B cell (primary cell): Measurements from ENCODE around the gene LSMEM2. TPM values are rescaled to one million over a fixed set of nuclear protein-coding genes. Genes with fewer than 3 reads are reported as not detected.

Source experiments
- ATAC-seq: fragments of 200-7000 bp; cut with Tn5 transposase; one replicate; pipeline ENCODE4 v1.10.0; 2021; ENCODE audit warnings: low read depth, mild to moderate bottlenecking, moderate number of reproducible peaks, moderate library complexity
- CTCF ChIA-PET: fragments of 350-600 bp; sonication (Branson Sonifier 250); formaldehyde crosslinking; loops from one replicate; lab custom pipeline; 2021; ENCODE audit warnings: antibody characterized with exemption, inconsistent platforms; lab: Charles Lee
- POLR2A ChIA-PET: fragments of 350-600 bp; sonication (Branson Sonifier 250); formaldehyde crosslinking; loops from one replicate; lab custom pipeline; 2021; ENCODE audit warnings: antibody characterized with exemption; lab: Charles Lee
- DNase-seq: peaks from one replicate; pipeline ENCODE4 v3.0.0; 2013
- H2AFZ ChIP-seq: 2 replicates; pipeline ENCODE4 v1.6.1; 2012; ENCODE audit warnings: mild to moderate bottlenecking, low read depth, low read length; ENCODE audit not compliant: insufficient read depth, poor library complexity, severe bottlenecking
- H3K27ac ChIP-seq, 2 donors: 1 replicate in 1 of 2; 2 replicates in 1 of 2; pipeline ENCODE4 v1.5.1; 2012 to 2013; ENCODE audit warnings: low read length in 2 of 2, mild to moderate bottlenecking in 2 of 2, moderate library complexity in 1 of 2
- H3K27me3 ChIP-seq, 4 experiments: fragments of 200-600 bp in 1 of 4; sonication (generic) in 1 of 4; replicated peaks in 1 of 4; 1 replicate in 2 of 4; 2 replicates in 2 of 4; pipeline versions ENCODE4 v1.6.1 to v1.7.0; 2013 to 2016; ENCODE audit warnings: low read length in 3 of 4, mild to moderate bottlenecking in 2 of 4, mixed read lengths in 1 of 4, moderate library complexity in 1 of 4; ENCODE audit not compliant: insufficient read depth in 4 of 4, control insufficient read depth in 3 of 4; ENCODE audit errors: control extremely low read depth in 1 of 4
- H3K36me3 ChIP-seq, 2 experiments: replicated peaks in 1 of 2; 1 replicate in 1 of 2; 2 replicates in 1 of 2; pipeline versions ENCODE4 v1.6.1 to v1.7.1; 2013; ENCODE audit warnings: low read length in 1 of 2; ENCODE audit not compliant: insufficient read depth in 2 of 2, control insufficient read depth in 1 of 2; ENCODE audit errors: control extremely low read depth in 1 of 2, extremely low read depth in 1 of 2
- H3K4me1 ChIP-seq, 2 donors: fragments of 200-600 bp in 1 of 2; sonication (generic) in 1 of 2; 1 replicate in 1 of 2; 2 replicates in 1 of 2; pipeline versions ENCODE4 v1.5.1 to v1.6.1; 2013 to 2017; ENCODE audit warnings: low read length in 2 of 2; ENCODE audit not compliant: control insufficient read depth in 2 of 2, insufficient read depth in 2 of 2
- H3K4me2 ChIP-seq: replicated peaks from 2 replicates; pipeline ENCODE3; 2012; ENCODE audit warnings: mild to moderate bottlenecking, low read depth, low read length; ENCODE audit not compliant: poor library complexity, severe bottlenecking
- H3K4me3 ChIP-seq, 5 experiments: fragments of 200-600 bp in 1 of 5; sonication (generic) in 1 of 5; 1 replicate in 3 of 5; 2 replicates in 2 of 5; pipeline versions ENCODE4 v1.5.1 to v1.7.0; 2011 to 2016; ENCODE audit warnings: low read length in 4 of 5, mild to moderate bottlenecking in 4 of 5, low read depth in 2 of 5, control low read depth in 1 of 5, moderate library complexity in 1 of 5; ENCODE audit not compliant: insufficient read depth in 1 of 5; ENCODE audit errors: control extremely low read depth in 1 of 5, extremely low read depth in 1 of 5
- H3K79me2 ChIP-seq: fragments of 200-600 bp; sonication (generic); one replicate; pipeline ENCODE4 v1.6.0; 2016; ENCODE audit warnings: low read length; ENCODE audit not compliant: control insufficient read depth, insufficient read depth
- H3K9ac ChIP-seq: fragments of 200-600 bp; sonication (generic); 2 replicates; pipeline ENCODE4 v1.6.1; 2017; ENCODE audit warnings: mild to moderate bottlenecking, low read length, moderate library complexity
- H3K9me3 ChIP-seq, 3 donors: one replicate each; pipeline versions ENCODE4 v1.6.1 to v1.7.1; 2013; ENCODE audit warnings: low read length in 2 of 3; ENCODE audit not compliant: control insufficient read depth in 2 of 3, insufficient read depth in 1 of 3; ENCODE audit errors: control extremely low read depth in 1 of 3
- H4K20me1 ChIP-seq: 2 replicates; pipeline ENCODE4 v1.6.0; 2012; ENCODE audit warnings: mild to moderate bottlenecking, low read length; ENCODE audit not compliant: insufficient read depth, control insufficient read depth, poor library complexity, severe bottlenecking
- H3K27ac Mint-ChIP-seq: one replicate; pipeline ENCODE4 v1.8.0; 2021; ENCODE audit warnings: mixed read lengths
- H3K27me3 Mint-ChIP-seq: one replicate; pipeline ENCODE4 v1.8.0; 2021; ENCODE audit warnings: mixed read lengths
- H3K4me1 Mint-ChIP-seq: one replicate; pipeline ENCODE4 v1.8.0; 2021; ENCODE audit warnings: mixed read lengths
- H3K4me3 Mint-ChIP-seq: one replicate; pipeline ENCODE4 v1.8.0; 2021; ENCODE audit warnings: mixed read lengths
- H3K9me3 Mint-ChIP-seq: one replicate; pipeline ENCODE4 v1.8.0; 2022; ENCODE audit warnings: mixed read lengths; ENCODE audit not compliant: insufficient read depth
- CTCF ChIP-seq: fragments of 200-600 bp; IDR thresholded peaks from one replicate; pipeline ENCODE4 v1.8.0; 2022; ENCODE audit warnings: antibody characterized with exemption, mild to moderate bottlenecking
- EZH2 ChIP-seq: IDR thresholded peaks from 2 replicates; pipeline ENCODE4 v1.6.1; 2012; ENCODE audit warnings: borderline replicate concordance, low read depth, mild to moderate bottlenecking, moderate library complexity, low read length; ENCODE audit not compliant: insufficient read depth, poor library complexity, severe bottlenecking
- WGBS: methylation state at CpG from one replicate; pipeline ENCODE4 v1.1.5; 2013; ENCODE audit warnings: missing lambda C conversion rate; ENCODE audit not compliant: insufficient coverage; 5-methylcytosine and 5-hydroxymethylcytosine counted together
- intact Hi-C: fragments of 100-400 bp; cut with micrococcal nuclease; formaldehyde crosslinking; loops from one replicate; pipeline ENCODE4 v1.10.0; 2022
- polyA plus RNA-seq: library from polyadenylated mRNA; depleted of rRNA; stranded (reverse); fragments of >200 nt; gene quantifications from 2 replicates; pipeline ENCODE4 v1.2.3, GENCODE V29; 2012
- total RNA-seq, 2 donors: library from RNA; stranded (reverse); fragments of 120-200 nt in 1 of 2; gene quantifications; 1 replicate in 1 of 2; 2 replicates in 1 of 2; pipeline versions ENCODE4 v1.2.3 to v1.2.4, GENCODE V29; 2013 to 2022

Gene LSMEM2
- total and polyA plus RNA-seq, 2 donors (not counting 1 experiment from before 2014, with no cell fraction given): not detected

- H3K4me2 ChIP-seq: no peak overlapping the region
- H3K36me3 ChIP-seq: peaks cover 0 to 73% of the 10 kb centered on the region in 2 experiments
- H2AFZ ChIP-seq: no peak overlapping the region
- Mint-ChIP-seq H3K27ac (peak overlapping the region; percentile 37), H3K4me1 (peaks cover 62% of the 10 kb centered on the region), H3K9me3 (no peaks in the 10 kb centered on the region), H3K4me3 (no peak overlapping the region), H3K27me3 (no peaks in the 10 kb centered on the region)
- intact Hi-C loops: no loop called here
- DNase-seq (no peak), ATAC-seq (no peak)
- no peak overlapping the region for H3K4me3 ChIP-seq
- no peak overlapping the region for H3K27ac ChIP-seq
- ChIA-PET CTCF (interaction anchor here (0.9 to 27.3 kb wide), 4 partner anchors 9 to 55 kb away, joined by 3 to 596 read pairs (median 36); partner anchors contain the start of genes GNAI2 and GNAT1), POLR2A (no interaction called here)
- no peak for TF ChIP-seq CTCF
- TF ChIP-seq EZH2: no peak
- H4K20me1 ChIP-seq: peaks cover 100% of the 10 kb centered on the region
- peaks cover 38 to 69% of the 10 kb centered on the region in 2 donors for H3K4me1 ChIP-seq
- no peaks in the 10 kb centered on the region for H3K9me3 ChIP-seq
- WGBS: 98% methylated on average over 5 of the region's 5 CpGs
- H3K27me3 ChIP-seq: no peaks in the 10 kb centered on the region
- H3K9ac ChIP-seq: no peak overlapping the region
- H3K79me2 ChIP-seq: peaks cover 100% of the 10 kb centered on the region
Observed at GRCh38 chr3:50249457-50249856, 29.4 kb upstream of the LSMEM2 start.

- Histone ChIP-seq H3K27me3 (no peaks in the 10 kb centered on the region), H3K27ac (no peak overlapping the region), H3K4me3 (no peak overlapping the region), H2AFZ (no peak overlapping the region), H3K9ac (no peak overlapping the region), H3K79me2 (peaks cover 100% of the 10 kb centered on the region), H3K9me3 (no peaks in the 10 kb centered on the region), H3K4me1 (peaks cover 31 to 66% of the 10 kb centered on the region in 2 donors), H4K20me1 (peaks cover 100% of the 10 kb centered on the region), H3K4me2 (no peak overlapping the region), H3K36me3 (peaks cover 0 to 79% of the 10 kb centered on the region in 2 experiments)
- CTCF ChIA-PET: interaction anchor here (0.9 to 27.3 kb wide), 3 partner anchors 16 to 56 kb away, joined by 3 to 596 read pairs (median 7); partner anchors contain the start of gene GNAI2
- Mint-ChIP-seq H3K9me3 (no peaks in the 10 kb centered on the region), H3K27me3 (no peaks in the 10 kb centered on the region), H3K27ac (peak overlapping the region; percentile 76), H3K4me3 (no peak overlapping the region), H3K4me1 (peaks cover 58% of the 10 kb centered on the region)
- intact Hi-C loops: no loop called here
- TF ChIP-seq CTCF (no peak), EZH2 (no peak)
- no CpG with 5 or more reads among the region's 4 CpGs for WGBS
- POLR2A ChIA-PET: no interaction called here
- ATAC-seq: no peak
- DNase-seq: no peak
Observed at GRCh38 chr3:50250514-50250913, 28.4 kb upstream of the LSMEM2 start.
